ENCODE data around the gene ACYP2.

ACYP2 gene

DNA sequence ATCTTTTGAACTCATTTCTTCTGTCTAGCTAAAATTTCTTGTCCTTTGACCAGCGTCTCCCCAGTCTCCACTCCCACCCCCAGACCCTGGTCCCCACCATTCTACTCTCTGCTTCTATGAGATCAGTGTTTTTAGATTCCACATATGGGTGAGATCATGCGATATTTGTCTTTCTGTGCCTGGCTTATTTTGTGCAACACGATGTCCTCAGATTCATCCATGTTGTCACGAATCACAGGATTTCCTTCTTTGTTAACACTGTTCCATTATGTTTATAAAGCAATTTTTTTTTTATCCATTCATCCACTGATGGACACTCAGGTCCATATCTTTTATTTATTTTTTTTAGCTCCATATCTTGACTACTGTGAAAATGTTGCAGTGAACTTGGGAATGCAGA, 16.0 kb upstream of the ACYP2 start:
- no peak for DNase-seq (ENCODE audit: low read depth)
- no peak overlapping the region for H3K4me3 ChIP-seq (ENCODE audit: low read length)
- TF ChIP-seq, protein P1, sequence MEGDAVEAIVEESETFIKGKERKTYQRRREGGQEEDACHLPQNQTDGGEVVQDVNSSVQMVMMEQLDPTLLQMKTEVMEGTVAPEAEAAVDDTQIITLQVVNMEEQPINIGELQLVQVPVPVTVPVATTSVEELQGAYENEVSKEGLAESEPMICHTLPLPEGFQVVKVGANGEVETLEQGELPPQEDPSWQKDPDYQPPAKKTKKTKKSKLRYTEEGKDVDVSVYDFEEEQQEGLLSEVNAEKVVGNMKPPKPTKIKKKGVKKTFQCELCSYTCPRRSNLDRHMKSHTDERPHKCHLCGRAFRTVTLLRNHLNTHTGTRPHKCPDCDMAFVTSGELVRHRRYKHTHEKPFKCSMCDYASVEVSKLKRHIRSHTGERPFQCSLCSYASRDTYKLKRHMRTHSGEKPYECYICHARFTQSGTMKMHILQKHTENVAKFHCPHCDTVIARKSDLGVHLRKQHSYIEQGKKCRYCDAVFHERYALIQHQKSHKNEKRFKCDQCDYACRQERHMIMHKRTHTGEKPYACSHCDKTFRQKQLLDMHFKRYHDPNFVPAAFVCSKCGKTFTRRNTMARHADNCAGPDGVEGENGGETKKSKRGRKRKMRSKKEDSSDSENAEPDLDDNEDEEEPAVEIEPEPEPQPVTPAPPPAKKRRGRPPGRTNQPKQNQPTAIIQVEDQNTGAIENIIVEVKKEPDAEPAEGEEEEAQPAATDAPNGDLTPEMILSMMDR (conservative IDR thresholded peaks at IDR 0.05; ENCODE audit: low read depth, low read length): no peak

DNA sequence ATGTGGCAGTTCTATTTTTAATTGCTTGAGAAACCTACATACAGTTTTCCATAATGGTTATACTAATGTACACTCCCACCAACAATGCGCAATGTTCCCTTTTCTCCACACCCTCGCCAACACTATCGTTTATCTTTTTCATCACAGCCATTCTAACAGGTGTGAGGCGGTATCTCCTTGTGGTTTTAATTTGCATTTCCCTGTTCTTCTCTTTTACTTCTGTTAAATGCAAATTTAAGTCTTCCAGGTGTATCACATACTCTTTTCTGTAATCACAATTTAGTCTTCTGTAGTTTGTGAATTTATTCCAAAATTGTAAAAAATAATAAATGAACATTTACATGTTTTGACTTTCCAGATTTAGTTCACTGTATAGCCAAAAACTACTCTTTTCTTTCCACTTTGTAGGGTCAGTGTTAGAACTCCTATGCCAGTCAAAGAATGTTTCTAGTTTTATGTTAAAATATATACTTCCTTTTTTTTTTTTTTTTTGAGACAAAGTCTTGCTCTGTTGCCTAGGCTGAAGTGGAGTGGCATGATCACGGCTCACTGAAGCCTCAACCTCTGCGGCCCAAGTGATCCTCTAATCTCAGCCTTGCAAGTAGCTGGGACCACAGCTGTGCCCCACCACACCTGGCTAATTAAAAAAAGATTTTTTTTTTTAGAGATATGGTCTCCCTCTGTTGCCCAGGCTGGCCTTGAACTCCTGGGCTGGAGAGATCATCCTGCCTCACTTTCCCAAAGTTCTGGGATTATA, 15.4 kb upstream of the ACYP2 start:
- H3K4me3 ChIP-seq (ENCODE audit: low read length): no peak overlapping the region
- TF ChIP-seq, protein P1 (conservative IDR thresholded peaks at IDR 0.05; ENCODE audit: low read depth, low read length): no peak
- DNase-seq (ENCODE audit: low read depth): no peak

DNA sequence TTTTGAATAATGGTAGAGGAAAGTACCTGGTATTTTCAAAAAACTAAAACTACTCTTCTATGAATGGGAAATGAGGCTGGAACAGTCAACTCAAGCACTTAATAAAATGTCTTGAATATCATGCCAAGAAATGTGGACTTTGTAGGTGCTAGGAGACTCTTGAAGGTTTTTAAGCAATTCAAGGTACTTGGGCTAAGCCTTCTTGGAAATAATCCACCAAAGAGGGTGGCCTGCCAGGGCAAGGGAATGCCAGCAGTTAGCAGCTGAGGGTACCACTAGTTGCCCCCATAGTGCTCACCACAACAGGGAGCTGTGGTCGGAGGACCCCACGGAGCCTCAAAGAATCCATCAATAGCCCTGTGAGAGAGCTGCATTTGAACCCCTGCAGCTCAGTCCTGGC, 14.6 kb upstream of the ACYP2 start:
- TF ChIP-seq, protein P1 (conservative IDR thresholded peaks at IDR 0.05; ENCODE audit: low read depth, low read length): no peak
- DNase-seq (ENCODE audit: low read depth): no peak
- H3K4me3 ChIP-seq (ENCODE audit: low read length): no peak overlapping the region

DNA sequence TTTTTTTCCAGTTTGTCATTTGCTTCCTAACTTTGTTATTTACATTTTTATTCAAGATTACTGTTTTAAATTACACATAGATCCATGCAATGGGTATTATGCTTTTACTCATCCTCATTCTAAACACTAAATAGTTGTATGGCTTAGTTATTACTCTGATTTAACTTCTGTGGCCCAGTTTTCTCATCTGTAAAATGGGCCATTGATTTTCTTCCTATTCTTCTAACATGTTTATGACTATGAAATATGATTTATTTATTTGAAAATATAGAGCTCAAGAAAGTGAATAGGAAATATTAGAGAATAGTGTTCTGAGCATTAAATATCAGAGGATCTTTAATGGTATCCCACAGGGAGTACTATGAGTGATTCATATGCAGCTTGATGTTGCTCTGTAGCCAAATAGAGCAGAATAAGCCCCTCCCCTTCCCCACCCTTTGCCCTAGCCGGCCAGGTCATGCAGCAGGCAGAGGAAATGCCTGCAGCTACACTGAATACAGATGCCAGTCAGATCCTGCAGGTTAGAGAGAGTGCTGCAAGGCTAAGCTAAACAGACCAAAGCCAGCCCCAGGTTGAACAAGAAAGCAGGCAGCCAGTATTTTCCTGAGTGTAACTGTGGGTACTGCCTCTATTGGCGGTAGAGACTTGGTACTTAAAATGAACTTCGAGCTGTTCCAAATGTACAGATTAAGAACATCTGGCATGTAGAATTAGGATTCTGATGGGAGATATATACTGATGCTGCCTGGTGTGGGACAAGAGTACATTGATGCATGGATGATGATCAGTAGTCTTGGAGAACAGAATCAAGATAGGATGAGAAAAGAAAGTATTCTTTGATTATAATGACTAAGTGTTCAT, 11.7 kb upstream of the ACYP2 start:
- peak; percentile 34 for DNase-seq (ENCODE audit: low read depth)
- H3K4me3 ChIP-seq (ENCODE audit: low read length): no peak overlapping the region
- TF ChIP-seq, protein P1 (conservative IDR thresholded peaks at IDR 0.05; ENCODE audit: low read depth, low read length): peak; percentile 8

DNA sequence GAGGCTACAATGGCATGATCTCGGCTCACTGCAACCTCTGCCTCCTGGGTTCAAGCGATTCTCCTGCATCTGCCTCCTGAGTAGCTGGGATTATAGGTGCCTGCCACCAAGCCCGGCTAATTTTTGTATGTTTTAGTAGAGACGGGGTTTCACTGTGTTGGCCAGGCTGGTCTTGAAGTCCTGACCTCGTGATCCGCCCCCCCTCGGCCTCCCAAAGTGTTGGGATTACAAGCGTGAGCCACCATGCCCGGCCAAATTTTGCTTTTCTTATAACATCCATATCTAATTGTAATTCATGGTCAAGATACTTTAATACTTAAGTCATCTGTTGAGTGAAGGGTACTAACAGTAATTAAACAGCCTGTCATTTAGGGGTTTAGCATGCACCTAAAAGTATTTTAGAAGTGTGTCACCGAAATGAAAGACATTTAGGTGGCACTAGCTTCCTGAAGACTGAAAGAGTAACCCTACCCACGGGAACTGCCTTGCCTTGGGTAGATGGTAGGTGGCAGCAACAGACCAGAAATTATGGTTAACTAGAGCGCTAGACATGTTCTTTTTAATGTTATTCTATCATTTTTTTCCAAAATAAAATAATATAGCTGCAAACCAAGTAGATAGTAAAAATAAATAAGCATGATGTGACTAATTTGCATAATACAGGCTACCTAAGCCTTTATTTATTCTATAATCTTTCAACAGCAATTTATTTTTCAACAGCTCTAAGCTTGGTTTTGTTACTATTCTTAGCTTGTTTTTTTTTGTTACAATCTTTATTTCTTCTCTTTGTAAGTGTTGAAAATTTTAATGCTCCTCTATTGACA, 8.6 kb upstream of the ACYP2 start:
- TF ChIP-seq, protein P1 (conservative IDR thresholded peaks at IDR 0.05; ENCODE audit: low read depth, low read length): peak; percentile 81
- no peak for DNase-seq (ENCODE audit: low read depth)
- no peak overlapping the region for H3K4me3 ChIP-seq (ENCODE audit: low read length)

DNA sequence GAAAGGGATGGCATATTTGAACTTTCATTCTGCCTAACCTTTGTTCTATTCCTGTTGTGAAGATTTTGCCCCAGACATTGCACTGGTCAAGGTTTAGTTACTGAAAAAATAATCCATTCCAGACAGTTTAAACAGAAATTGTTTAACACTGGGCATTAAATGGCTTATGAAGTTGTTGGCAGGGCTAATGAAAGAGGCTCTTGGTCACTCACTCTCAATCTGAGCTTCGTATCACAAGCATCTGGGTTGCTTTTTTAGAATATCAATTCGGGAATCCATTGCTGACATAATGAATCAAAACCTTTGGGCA, 8.0 kb upstream of the ACYP2 start:
- TF ChIP-seq, protein P1 (conservative IDR thresholded peaks at IDR 0.05; ENCODE audit: low read depth, low read length): no peak
- no peak overlapping the region for H3K4me3 ChIP-seq (ENCODE audit: low read length)
- DNase-seq (ENCODE audit: low read depth): no peak
